Esophagus squamous epithelium (tissue), 4 donors: Measurements from ENCODE around the gene SMIM38.

Experiments used
- POLR2A ChIP-seq, 4 donors: fragments of 450-650 bp; IDR thresholded peaks; one replicate each; pipeline ENCODE4 v1.6.1; 2017; ENCODE audit warnings: antibody characterized with exemption in 4 of 4, mild to moderate bottlenecking in 4 of 4, moderate library complexity in 3 of 4
- TF ChIP-seq, protein P1 (sequence below), 6 experiments: fragments of 450-650 bp in 4 of 6; fragments of 200-600 bp in 2 of 6; sonication (generic) in 2 of 6; IDR thresholded peaks; one replicate each; pipeline ENCODE4 v1.5.1; 2016 to 2019; ENCODE audit warnings: antibody characterized with exemption in 6 of 6, mild to moderate bottlenecking in 4 of 6, moderate library complexity in 4 of 6

DNA sequence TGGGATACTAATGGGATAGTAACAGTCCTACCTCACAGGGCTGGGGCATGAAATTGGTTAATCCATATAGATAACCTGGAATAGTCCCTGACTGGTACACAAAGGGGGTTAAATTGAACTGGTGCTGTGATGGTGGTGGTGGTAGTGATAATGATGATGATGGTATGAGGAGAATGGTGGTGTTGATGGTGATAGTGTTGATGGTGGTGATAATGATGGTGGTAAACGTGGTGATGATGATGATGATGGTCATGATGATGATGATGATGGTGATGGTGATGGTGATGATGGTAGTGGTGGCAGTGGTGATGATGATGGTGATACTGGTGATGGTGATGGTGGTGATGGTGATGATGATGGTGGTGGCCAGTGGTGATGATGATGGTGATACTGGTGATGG lies 38.7 kb downstream of the SMIM38 start:
- TF ChIP-seq, protein P1, sequence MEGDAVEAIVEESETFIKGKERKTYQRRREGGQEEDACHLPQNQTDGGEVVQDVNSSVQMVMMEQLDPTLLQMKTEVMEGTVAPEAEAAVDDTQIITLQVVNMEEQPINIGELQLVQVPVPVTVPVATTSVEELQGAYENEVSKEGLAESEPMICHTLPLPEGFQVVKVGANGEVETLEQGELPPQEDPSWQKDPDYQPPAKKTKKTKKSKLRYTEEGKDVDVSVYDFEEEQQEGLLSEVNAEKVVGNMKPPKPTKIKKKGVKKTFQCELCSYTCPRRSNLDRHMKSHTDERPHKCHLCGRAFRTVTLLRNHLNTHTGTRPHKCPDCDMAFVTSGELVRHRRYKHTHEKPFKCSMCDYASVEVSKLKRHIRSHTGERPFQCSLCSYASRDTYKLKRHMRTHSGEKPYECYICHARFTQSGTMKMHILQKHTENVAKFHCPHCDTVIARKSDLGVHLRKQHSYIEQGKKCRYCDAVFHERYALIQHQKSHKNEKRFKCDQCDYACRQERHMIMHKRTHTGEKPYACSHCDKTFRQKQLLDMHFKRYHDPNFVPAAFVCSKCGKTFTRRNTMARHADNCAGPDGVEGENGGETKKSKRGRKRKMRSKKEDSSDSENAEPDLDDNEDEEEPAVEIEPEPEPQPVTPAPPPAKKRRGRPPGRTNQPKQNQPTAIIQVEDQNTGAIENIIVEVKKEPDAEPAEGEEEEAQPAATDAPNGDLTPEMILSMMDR (IDR thresholded peaks at IDR 0.05) = no peak
- TF ChIP-seq POLR2A (IDR thresholded peaks at IDR 0.05) = no peak
